ENCODE results near the gene KCNJ6. TPM values are rescaled to one million over a fixed set of nuclear protein-coding genes. Genes with fewer than 3 reads are reported as not detected.
"Not testable (repeated sequence)": the region's sequence is repeated elsewhere in the genome, so short reads cannot be mapped to it uniquely, and the experiment has no call there.

The KCNJ6 gene
- polyA plus RNA-seq, 1 of the 3 experiments (the other 2 are of a cell fraction): not detected

GRCh38 chr21:37647781-37648180 is 268.5 kb downstream of the KCNJ6 start:
- Histone ChIP-seq H3K9ac (no peak overlapping the region), H3K4me1 (ENCODE audit: control insufficient read depth in 1 of 2, insufficient read depth in 2 of 2, low read depth in 1 of 2, low read length in 1 of 2) (peaks cover 0 to 2% of the 10 kb centered on the region in 2 experiments; a peak in 1 of 4 replicates), H3K4me3 (ENCODE audit: low read depth in 2 of 2, low read length in 1 of 2) (no peak overlapping the region), H3K9me3 (no peaks in the 10 kb centered on the region), H3K4me2 (no peak overlapping the region), H3F3A (replicated peaks; ENCODE audit: insufficient read depth) (no peaks in the 10 kb centered on the region), H4K20me1 (ENCODE audit: insufficient read depth) (no peaks in the 10 kb centered on the region), H3K9me2 (no peaks in the 10 kb centered on the region), H3K27ac (ENCODE audit: low read depth in 2 of 2, low read length in 1 of 2) (no peak overlapping the region), H3K27me3 (ENCODE audit: insufficient read depth) (peaks cover 43% of the 10 kb centered on the region; the same call in 1 of the 2 replicates), H3K36me3 (replicated peaks in 1 of 2; ENCODE audit: control insufficient read depth in 1 of 2, insufficient read depth in 2 of 2, low read length in 1 of 2) (no peaks in the 10 kb centered on the region), H2AFZ (ENCODE audit: low read depth) (no peak overlapping the region), H3K79me2 (ENCODE audit: insufficient read depth) (no peaks in the 10 kb centered on the region)
- 25% methylated on average over 4 of the region's 4 CpGs for WGBS (ENCODE audit: low lambda C conversion rate)
- CTCF ChIA-PET: no interaction called here
- no peak for TF ChIP-seq TAF1 (IDR thresholded peaks at IDR 0.05; ENCODE audit: borderline replicate concordance, low read depth, low read length)
- no peak for TF ChIP-seq CHD2 (IDR thresholded peaks at IDR 0.05; ENCODE audit: low read length, partially characterized antibody)
- TF ChIP-seq SMC3 (IDR thresholded peaks at IDR 0.05; ENCODE audit: low read depth, low read length): no peak
- TF ChIP-seq ELF1 (IDR thresholded peaks at IDR 0.05): no peak
- no peak for TF ChIP-seq FOXM1 (IDR thresholded peaks at IDR 0.05; ENCODE audit: low read depth)
- TF ChIP-seq TEAD4 (IDR thresholded peaks at IDR 0.05; ENCODE audit: borderline replicate concordance, insufficient read depth): no peak
- TF ChIP-seq PBX3 (IDR thresholded peaks at IDR 0.05): no peak
- TF ChIP-seq RAD21 (IDR thresholded peaks at IDR 0.05; ENCODE audit: low read length): no peak
- no peak for TF ChIP-seq MEF2A (IDR thresholded peaks at IDR 0.05; ENCODE audit: borderline replicate concordance, low read depth)
- TF ChIP-seq ZBTB33 (IDR thresholded peaks at IDR 0.05; ENCODE audit: borderline replicate concordance, low read depth): no peak
- no peak for TF ChIP-seq NFIC (IDR thresholded peaks at IDR 0.05; ENCODE audit: borderline replicate concordance)
- no peak for TF ChIP-seq CTCF (IDR thresholded peaks at IDR 0.05)
- TF ChIP-seq GABPA (IDR thresholded peaks at IDR 0.05; ENCODE audit: low read depth): no peak
- DNase-seq: no peak
- POLR2A ChIA-PET: no interaction called here

- H3K4me1 ChIP-seq (ENCODE audit: control insufficient read depth in 1 of 2, insufficient read depth in 2 of 2, low read depth in 1 of 2, low read length in 1 of 2); POLR2A ChIA-PET; H2AFZ ChIP-seq (ENCODE audit: low read depth); H3K36me3 ChIP-seq (replicated peaks in 1 of 2; ENCODE audit: control insufficient read depth in 1 of 2, insufficient read depth in 2 of 2, low read length in 1 of 2); H3K9me3 ChIP-seq; DNase-seq; CTCF ChIA-PET; H3K4me2 ChIP-seq; H3K27ac ChIP-seq (ENCODE audit: low read depth in 2 of 2, low read length in 1 of 2); H3K79me2 ChIP-seq (ENCODE audit: insufficient read depth); H3K4me3 ChIP-seq (ENCODE audit: low read depth in 2 of 2, low read length in 1 of 2); H3F3A ChIP-seq (replicated peaks; ENCODE audit: insufficient read depth); H3K9me2 ChIP-seq; H4K20me1 ChIP-seq (ENCODE audit: insufficient read depth); H3K9ac ChIP-seq: not testable (repeated sequence)
- H3K27me3 ChIP-seq (ENCODE audit: insufficient read depth): peaks cover 43% of the 10 kb centered on the region; the same call in 1 of the 2 replicates
- 69% methylated on average over 12 of the region's 12 CpGs for WGBS (ENCODE audit: low lambda C conversion rate)
Observed at GRCh38 chr21:37646761-37647160, 269.5 kb downstream of the KCNJ6 start.
